DND-41 (cell line): Measurements from ENCODE around the gene YBX2.
A peak's percentile ranks its signal among the peaks of the same experiment; 100 is the strongest.

Source experiments
- ATAC-seq: fragments of 200-7000 bp; cut with Tn5 transposase; 3 replicates; pipeline ENCODE4 v1.9.1; 2021; ENCODE audit warnings: low read depth; ENCODE audit not compliant: insufficient read depth
- DNase-seq: peaks from one replicate; pipeline ENCODE4 v3.0.0-alpha.2; 2020
- H2AFZ ChIP-seq: 2 replicates; pipeline ENCODE4 v1.6.0; 2012; ENCODE audit warnings: low read depth, low read length
- H3K27ac ChIP-seq: 2 replicates; pipeline ENCODE4 v1.5.1; 2012; ENCODE audit warnings: low read length, inconsistent platforms
- H3K27me3 ChIP-seq: fragments of 200-600 bp; sonication (generic); 2 replicates; pipeline ENCODE4 v1.6.0; 2012; ENCODE audit warnings: low read length, mild to moderate bottlenecking, inconsistent platforms; ENCODE audit not compliant: insufficient read depth, poor library complexity
- H3K36me3 ChIP-seq: 2 replicates; pipeline ENCODE4 v1.5.1; 2012; ENCODE audit warnings: low read length, inconsistent platforms; ENCODE audit not compliant: insufficient read depth
- H3K4me1 ChIP-seq: 2 replicates; pipeline ENCODE4 v1.5.1; 2012; ENCODE audit warnings: mild to moderate bottlenecking, low read length; ENCODE audit not compliant: insufficient read depth
- H3K4me2 ChIP-seq: 2 replicates; pipeline ENCODE4 v1.6.0; 2012; ENCODE audit warnings: mild to moderate bottlenecking, moderate library complexity, low read length, inconsistent platforms; ENCODE audit not compliant: insufficient read depth
- H3K4me3 ChIP-seq, 2 experiments: fragments of 200-600 bp in 1 of 2; shearing (Covaris generic) in 1 of 2; 2 replicates each; pipeline ENCODE4 v1.5.1; 2012 to 2016; ENCODE audit warnings: inconsistent platforms in 2 of 2, low read length in 2 of 2, mild to moderate bottlenecking in 2 of 2, low read depth in 1 of 2, moderate library complexity in 1 of 2
- H3K79me2 ChIP-seq: 2 replicates; pipeline ENCODE4 v1.6.0; 2012; ENCODE audit warnings: low read length, inconsistent platforms; ENCODE audit not compliant: insufficient read depth
- H3K9ac ChIP-seq: 2 replicates; pipeline ENCODE4 v1.6.0; 2012; ENCODE audit warnings: low read depth, mild to moderate bottlenecking, inconsistent platforms, low read length, moderate library complexity
- H3K9me3 ChIP-seq: 2 replicates; pipeline ENCODE4 v1.5.1; 2012; ENCODE audit warnings: low read length, moderate library complexity, mild to moderate bottlenecking, inconsistent platforms; ENCODE audit not compliant: insufficient read depth, severe bottlenecking
- H4K20me1 ChIP-seq: 2 replicates; pipeline ENCODE4 v1.6.0; 2012; ENCODE audit warnings: low read length; ENCODE audit not compliant: insufficient read depth
- EZH2 ChIP-seq: IDR thresholded peaks from 3 replicates; pipeline ENCODE4 v1.6.1; 2012; ENCODE audit warnings: borderline replicate concordance, low read depth, mild to moderate bottlenecking, moderate library complexity, low read length, inconsistent platforms; ENCODE audit not compliant: severe bottlenecking
- TF ChIP-seq, protein P1 (sequence below): IDR thresholded peaks from 2 replicates; pipeline ENCODE4 v1.5.1; 2012; ENCODE audit warnings: borderline replicate concordance, low read length, moderate library complexity, mild to moderate bottlenecking; ENCODE audit not compliant: poor library complexity, severe bottlenecking; ENCODE audit errors: extremely low read depth

The YBX2 gene

DNA sequence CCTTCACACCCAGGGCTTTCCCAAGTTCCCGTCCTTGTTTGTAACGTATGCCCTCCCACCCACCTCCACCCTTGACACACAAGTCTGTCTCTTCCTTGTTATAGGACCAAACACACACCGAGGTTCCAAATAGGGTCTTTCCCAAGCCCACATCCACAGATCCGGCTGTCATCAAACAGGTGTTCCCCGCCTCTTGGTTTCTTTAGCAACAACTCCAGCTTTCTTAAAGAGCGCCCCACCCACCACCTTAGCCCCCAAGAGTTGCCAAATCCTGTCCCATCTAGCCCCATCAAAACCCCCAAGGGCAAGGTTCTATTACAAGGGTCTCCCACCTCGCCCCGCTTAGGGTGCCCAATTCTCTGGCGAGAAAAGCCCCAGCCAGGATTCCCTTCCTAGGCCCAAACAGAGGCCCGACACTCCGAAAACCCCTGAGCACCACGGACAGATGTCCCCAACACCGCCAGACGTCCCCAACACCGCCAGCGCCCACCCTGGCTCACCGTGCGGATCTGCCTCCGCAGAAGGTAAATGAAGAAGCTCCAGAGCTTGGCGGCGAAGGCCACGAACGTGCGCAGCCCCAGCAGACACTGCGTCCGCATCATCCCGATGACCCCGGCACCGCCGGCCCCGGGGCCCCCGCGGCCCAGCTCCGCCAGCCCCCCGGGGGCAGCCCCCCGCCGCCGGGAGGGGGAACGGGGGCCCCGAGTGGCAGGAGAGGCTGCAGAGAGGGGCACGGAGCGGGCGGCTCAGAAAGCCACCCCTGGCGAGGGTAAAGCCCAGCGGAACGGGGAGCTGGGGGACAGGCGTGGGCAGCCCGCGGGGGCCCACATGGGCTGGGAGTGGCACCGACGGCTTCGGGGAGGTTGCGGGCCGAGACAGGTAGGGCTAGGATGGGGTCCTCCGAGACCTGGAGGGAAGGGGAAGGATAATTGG, 43.5 kb downstream of the YBX2 start:
- no peak for TF ChIP-seq EZH2
- TF ChIP-seq, protein P1, sequence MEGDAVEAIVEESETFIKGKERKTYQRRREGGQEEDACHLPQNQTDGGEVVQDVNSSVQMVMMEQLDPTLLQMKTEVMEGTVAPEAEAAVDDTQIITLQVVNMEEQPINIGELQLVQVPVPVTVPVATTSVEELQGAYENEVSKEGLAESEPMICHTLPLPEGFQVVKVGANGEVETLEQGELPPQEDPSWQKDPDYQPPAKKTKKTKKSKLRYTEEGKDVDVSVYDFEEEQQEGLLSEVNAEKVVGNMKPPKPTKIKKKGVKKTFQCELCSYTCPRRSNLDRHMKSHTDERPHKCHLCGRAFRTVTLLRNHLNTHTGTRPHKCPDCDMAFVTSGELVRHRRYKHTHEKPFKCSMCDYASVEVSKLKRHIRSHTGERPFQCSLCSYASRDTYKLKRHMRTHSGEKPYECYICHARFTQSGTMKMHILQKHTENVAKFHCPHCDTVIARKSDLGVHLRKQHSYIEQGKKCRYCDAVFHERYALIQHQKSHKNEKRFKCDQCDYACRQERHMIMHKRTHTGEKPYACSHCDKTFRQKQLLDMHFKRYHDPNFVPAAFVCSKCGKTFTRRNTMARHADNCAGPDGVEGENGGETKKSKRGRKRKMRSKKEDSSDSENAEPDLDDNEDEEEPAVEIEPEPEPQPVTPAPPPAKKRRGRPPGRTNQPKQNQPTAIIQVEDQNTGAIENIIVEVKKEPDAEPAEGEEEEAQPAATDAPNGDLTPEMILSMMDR: no peak
- Histone ChIP-seq H3K79me2 (peaks cover 81% of the 10 kb centered on the region), H3K4me1 (peaks cover 50% of the 10 kb centered on the region), H3K36me3 (peaks cover 44% of the 10 kb centered on the region), H3K27ac (peak overlapping the region; percentile 97), H3K4me3 (peak overlapping the region; percentile 76 to 93), H3K27me3 (no peaks in the 10 kb centered on the region), H2AFZ (peak overlapping the region; percentile 50), H4K20me1 (peaks cover 45% of the 10 kb centered on the region), H3K4me2 (peak overlapping the region; percentile 79), H3K9me3 (no peaks in the 10 kb centered on the region), H3K9ac (peak overlapping the region; percentile 88)
- DNase-seq (peak; percentile 28), ATAC-seq (peak; percentile 6; the same call in 2 of the 3 replicates)

DNA sequence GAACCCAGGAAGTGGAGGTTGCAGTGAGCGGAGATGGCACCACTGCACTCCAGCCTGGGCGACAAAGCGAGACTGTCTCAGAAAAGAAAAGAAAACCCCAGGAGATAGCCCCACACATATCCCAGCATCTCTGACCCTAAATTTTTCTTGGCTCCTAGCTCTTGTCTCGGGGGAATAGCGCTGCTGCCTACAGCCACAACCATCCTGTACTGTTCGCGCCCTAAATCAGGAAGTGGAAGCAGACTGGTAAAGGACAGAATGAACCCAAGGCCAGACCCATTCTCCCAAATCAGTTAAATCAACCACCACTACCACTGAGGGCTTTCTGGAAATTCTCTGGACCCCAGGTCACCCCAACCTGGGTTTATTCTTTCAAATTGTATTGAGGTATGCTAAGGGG, 44.6 kb downstream of the YBX2 start:
- H3K27ac ChIP-seq: peak overlapping the region; percentile 97
- H3K9ac ChIP-seq: peak overlapping the region; percentile 88
- H3K4me3 ChIP-seq: peak overlapping the region; percentile 76 to 93; a peak in 3 of 4 replicates
- peak overlapping the region; percentile 79 for H3K4me2 ChIP-seq
- no peak overlapping the region for H2AFZ ChIP-seq
- DNase-seq (no peak), ATAC-seq (no peak)
- H3K9me3 ChIP-seq: no peaks in the 10 kb centered on the region
- TF ChIP-seq, protein P1: no peak
- no peak for TF ChIP-seq EZH2
- peaks cover 46% of the 10 kb centered on the region for H4K20me1 ChIP-seq
- H3K36me3 ChIP-seq: peaks cover 39% of the 10 kb centered on the region
- H3K4me1 ChIP-seq: peaks cover 50% of the 10 kb centered on the region
- H3K27me3 ChIP-seq: no peaks in the 10 kb centered on the region
- peaks cover 84% of the 10 kb centered on the region for H3K79me2 ChIP-seq

DNA sequence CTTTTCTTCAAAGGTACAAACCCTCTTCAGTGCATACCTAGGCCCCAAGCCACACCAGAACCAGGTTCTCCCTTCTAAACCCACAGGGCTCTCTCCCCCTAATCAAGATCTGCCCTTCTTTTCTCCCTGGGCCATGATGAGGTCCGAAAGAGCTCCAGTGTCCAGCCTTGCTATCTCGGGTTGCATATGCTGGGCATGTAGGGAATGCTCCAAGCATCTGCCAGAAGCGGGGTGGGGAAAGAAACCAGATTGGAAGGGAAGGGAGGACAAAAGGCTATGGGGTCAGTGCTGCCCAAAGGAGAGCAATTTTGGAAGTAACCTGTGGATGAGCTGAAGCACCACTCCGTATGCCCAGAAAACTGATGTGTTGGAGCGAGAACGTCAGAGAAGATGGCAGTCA, 45.2 kb downstream of the YBX2 start:
- no peak overlapping the region for H2AFZ ChIP-seq
- H3K4me3 ChIP-seq: peak overlapping the region in 1 of 2 experiments; percentile 7; a peak in 2 of 4 replicates
- no peak for ATAC-seq
- peaks cover 79% of the 10 kb centered on the region for H3K79me2 ChIP-seq
- DNase-seq: no peak
- peaks cover 46% of the 10 kb centered on the region for H3K4me1 ChIP-seq
- peaks cover 46% of the 10 kb centered on the region for H4K20me1 ChIP-seq
- H3K36me3 ChIP-seq: peaks cover 39% of the 10 kb centered on the region
- H3K27me3 ChIP-seq: no peaks in the 10 kb centered on the region
- no peaks in the 10 kb centered on the region for H3K9me3 ChIP-seq
- H3K9ac ChIP-seq: peak overlapping the region; percentile 88
- H3K27ac ChIP-seq: 0 out of 2 replicates have a peak overlapping the region, but pooled peaks have one; percentile 18
- TF ChIP-seq, protein P1: no peak
- no peak for TF ChIP-seq EZH2
- H3K4me2 ChIP-seq: peak overlapping the region; percentile 79
